GM12874 (cell line): ENCODE data around the gene TFF2.

Source experiments
- TF ChIP-seq, protein P1 (sequence below): IDR thresholded peaks from 2 replicates; pipeline ENCODE4 v1.5.1; 2011; ENCODE audit warnings: low read depth, mild to moderate bottlenecking, control low read depth, low read length, moderate library complexity; ENCODE audit not compliant: insufficient read depth

The TFF2 gene

DNA sequence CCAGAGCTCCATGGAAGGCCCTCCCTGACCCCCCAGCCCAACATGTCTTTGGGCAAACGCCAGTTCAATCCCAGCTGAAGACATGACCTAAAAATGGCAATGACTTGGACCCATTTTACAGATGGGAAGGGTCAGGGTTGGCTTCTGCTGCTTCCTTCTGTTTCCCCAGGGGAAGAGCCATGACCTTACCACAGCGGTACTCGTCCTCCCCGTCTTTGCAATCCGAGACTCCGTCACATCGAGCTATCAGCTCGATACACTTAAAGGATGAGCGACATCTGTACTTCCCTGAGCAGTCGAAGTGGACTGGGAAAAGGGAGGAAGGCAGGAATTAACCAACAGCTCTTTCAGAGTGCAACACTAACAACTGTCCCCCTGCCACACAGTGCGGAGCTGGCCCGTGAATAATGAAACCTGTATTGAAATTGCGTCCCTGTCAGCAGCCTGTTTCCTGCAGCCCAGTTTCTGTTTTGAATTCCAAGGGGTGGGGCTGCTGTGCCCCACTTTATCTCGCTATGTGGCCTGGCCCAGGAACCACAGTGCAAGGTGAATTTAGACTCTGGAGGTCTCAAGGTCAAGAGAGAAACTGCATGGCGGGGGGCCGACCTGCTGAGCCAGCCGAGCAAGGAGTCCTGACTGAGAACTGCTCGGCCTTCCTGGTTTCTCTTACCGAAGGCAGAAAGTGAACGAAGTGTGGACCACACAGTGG, 38.1 kb upstream of the TFF2 start:
- TF ChIP-seq, protein P1, sequence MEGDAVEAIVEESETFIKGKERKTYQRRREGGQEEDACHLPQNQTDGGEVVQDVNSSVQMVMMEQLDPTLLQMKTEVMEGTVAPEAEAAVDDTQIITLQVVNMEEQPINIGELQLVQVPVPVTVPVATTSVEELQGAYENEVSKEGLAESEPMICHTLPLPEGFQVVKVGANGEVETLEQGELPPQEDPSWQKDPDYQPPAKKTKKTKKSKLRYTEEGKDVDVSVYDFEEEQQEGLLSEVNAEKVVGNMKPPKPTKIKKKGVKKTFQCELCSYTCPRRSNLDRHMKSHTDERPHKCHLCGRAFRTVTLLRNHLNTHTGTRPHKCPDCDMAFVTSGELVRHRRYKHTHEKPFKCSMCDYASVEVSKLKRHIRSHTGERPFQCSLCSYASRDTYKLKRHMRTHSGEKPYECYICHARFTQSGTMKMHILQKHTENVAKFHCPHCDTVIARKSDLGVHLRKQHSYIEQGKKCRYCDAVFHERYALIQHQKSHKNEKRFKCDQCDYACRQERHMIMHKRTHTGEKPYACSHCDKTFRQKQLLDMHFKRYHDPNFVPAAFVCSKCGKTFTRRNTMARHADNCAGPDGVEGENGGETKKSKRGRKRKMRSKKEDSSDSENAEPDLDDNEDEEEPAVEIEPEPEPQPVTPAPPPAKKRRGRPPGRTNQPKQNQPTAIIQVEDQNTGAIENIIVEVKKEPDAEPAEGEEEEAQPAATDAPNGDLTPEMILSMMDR, result no peak

DNA sequence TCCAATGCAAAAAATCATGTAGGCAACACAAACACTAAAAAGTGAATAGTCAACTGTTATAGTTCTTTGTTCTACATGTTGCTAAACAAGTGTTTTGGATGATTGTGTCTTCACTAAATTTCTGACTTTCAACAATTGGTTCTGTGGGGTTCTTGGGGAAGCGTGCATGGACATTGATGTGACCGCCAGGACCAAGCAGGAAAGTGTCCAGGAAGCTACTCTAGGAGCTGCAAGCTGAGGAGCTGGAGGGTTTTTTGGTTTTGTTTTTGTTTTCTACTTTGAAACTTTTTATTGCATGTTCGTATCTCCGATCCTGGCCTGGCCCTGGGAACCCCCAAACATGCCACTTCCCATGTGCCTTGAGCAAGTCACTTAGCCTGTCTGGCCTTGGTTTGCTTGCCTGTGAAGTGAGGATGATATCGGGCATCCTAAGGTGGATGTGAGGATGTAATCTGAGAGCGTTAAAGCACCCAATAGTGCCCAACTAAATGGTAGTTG, 37.1 kb upstream of the TFF2 start:
- TF ChIP-seq, protein P1, result no peak

DNA sequence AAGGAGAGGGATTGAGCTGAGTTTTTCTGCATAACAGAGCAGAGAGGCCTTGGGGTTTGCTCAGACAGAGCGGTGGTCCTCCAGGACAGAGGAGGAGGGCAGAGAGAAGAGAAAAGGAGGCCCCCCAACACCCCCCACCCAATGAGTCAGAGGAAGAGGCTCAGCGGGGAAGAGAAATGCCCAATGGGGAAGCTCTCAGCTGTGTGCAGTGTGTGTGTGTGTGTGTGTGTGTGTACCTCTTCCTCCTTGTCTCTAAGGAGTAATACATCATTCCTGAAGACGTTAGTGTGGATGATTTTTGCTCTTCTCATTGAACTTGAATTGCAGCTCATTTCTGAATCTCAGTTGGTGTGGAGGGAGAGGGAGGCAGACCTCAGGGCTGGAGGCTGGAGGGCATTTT, 36.4 kb upstream of the TFF2 start:
- TF ChIP-seq, protein P1, result no peak

DNA sequence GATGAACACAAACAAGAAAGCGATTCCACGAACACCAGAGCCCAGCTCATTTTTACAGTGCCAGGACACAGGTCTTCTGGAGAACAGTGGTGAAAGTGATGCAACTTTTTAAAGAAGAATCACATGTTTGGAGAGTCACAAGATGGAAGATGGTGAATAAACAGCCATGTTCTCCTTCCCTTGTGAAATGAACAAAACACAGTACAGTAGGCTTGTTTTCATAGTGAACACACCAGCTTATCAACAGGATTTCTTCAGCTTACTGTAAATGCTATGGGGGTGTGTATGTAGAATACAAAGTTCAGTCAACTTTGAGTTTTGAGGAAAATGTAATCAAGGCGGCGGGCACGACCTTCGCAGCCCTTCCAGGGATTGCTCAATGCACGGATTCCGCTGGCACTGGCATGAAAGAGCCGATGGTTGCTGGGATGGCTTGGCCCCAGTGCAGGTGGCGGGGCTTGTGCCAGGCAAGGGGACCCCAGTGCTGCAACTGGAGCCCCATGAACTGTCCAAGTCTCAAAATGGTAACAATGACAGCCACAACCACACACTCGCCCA, 35.3 kb upstream of the TFF2 start:
- TF ChIP-seq, protein P1, result no peak

DNA sequence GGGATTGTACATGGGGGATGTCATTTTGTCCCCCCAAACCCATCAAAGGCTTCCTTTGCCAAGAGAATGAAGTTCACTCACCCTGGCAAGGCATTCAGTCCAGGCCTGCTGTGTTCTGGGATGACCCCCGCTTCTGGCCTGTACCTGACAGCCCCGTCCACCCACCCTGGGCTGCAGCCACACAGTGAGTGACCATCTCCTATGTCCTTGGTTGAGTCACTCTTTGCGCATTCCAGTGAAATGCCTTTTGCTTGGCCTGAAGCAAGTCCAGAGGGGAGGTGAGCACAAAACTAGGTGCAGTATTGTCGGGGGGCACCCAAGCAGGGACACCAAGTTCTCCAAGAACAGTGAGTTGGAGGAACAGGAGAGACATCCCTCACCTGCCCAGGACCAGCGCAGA, 34.8 kb upstream of the TFF2 start:
- TF ChIP-seq, protein P1, result no peak

DNA sequence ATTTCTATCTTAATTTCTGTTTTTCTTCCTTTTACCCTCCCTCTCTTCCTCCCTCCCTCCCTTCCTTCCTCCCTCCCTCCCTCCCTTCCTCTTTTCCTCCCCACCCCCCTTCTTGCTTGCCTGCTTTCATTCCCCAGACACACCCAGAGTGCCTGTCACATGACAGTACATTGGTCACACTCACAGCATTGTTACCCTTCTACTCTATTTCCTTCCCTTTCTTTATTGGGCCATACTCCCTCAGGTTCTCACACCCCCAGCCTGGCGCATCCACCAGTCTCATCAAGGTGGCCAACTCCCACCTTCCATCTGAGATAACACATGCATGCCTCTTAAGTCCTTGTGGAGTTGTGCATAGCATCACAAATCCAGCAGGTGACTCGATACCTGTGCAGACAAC, 34.2 kb upstream of the TFF2 start:
- TF ChIP-seq, protein P1, result no peak

DNA sequence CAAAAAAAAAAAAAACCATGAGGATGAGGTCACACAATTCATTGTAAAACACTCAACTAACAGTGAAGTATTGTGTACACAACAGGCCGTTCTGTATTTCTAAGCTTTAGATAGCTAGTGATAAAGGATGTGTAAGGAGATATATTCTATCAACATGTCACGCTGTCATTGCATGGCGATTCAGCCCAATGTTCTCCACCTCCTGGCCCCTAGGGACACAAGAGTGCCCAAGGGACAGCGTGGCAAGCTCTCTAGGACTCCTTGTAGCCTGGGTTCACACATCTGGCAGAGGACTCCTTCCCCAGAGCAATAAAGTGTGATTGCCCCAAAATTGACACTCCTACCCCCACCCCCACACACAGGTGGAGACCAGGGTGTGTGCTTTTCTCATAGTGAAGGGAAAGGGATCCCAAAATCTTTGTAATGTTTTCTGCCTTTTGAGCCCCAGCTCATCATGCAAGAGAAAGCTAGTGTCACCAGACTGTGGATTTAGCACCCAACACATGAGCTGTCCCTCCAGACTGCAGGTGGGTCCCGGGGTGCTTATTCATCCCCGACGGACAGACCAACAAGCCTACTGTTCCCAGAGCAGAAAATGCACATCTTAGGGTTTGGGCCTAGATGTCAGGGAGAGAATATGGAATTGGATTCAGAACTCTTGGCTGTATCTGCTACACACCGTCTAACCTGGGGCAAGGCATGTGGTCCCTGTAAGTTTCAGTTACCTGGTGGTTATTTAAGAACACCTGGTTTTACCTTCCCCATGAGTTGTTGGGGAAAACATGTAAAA, 33.6 kb upstream of the TFF2 start:
- TF ChIP-seq, protein P1, result no peak
